NCI-H1930 (cell line): ENCODE data around the gene SLC9B1.
"Not testable (repeated sequence)": the region's sequence is repeated elsewhere in the genome, so short reads cannot be mapped to it uniquely, and the experiment has no call there.

Source experiments
- DNase-seq, 2 experiments: peaks; one replicate each; lab custom pipeline; 2025; lab: John Stamatoyannopoulos, UW

The SLC9B1 gene

DNA sequence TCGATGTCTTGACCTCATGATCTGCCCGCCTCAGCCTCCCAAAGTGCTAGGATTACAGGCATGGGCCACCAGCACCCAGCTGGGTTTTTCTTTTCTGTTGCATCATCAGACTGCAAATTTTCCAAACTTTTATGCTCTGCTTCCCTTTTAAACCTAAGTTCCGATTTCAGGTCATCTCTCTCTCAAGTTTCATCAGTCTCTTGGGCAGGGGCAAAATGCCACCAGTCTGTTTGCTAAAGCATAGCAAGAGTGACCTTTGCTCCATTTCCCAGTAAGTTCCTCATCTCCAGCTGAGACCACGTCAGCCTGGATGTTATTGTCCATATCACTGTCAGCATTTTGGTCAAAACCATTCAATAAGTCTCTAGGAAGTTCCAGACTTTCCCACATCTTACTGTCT lies 141.2 kb downstream of the SLC9B1 start:
- not testable (repeated sequence) for DNase-seq

DNA sequence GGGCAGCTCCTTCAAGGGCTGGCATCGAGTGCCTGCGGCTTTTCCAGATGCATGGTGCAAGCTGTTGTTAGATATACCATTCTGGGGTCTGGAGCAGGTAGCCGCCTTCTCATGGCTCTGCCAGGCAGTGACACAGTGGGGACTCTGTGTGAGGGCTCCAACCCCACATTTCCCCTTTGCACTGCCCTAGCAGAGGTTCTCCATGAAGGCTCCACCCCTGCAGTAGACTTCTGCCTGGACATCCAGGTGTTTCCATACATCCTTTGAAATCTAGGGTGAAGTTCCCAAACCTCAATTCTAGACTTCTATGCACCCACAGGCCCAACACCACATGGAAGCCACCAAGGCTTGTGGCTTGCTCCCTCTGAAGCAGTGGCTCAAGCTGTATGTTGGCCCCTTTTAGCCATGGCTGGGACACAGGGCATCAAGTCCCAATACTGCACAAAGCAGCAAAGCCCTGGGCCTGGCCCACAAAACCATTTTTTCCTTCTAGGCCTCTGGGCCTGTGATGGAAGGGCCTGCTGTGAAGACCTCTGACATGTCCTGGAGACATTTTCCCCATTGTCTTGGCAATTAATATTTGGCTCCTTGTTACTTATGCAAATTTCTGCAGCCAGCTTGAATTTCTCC lies 141.9 kb downstream of the SLC9B1 start:
- not testable (repeated sequence) for DNase-seq

DNA sequence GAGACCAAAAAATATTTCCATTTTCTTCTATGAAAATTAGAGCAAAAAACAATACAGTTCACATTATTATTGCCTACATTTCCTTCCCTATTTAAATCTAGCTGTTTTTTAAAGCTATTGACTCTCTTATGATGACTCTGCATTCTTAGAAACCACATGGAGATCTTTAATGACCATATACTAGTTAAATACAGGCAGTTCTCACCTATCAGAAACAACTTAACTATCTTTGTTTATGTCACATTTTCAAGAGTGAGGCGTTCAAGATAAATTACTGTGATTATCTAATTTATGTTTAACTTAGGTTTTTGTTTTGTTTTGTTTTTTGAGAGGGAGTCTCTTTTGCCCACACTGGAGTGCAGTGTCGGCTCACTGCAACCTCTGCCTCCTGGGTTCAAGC lies 147.7 kb downstream of the SLC9B1 start:
- DNase-seq = no peak

DNA sequence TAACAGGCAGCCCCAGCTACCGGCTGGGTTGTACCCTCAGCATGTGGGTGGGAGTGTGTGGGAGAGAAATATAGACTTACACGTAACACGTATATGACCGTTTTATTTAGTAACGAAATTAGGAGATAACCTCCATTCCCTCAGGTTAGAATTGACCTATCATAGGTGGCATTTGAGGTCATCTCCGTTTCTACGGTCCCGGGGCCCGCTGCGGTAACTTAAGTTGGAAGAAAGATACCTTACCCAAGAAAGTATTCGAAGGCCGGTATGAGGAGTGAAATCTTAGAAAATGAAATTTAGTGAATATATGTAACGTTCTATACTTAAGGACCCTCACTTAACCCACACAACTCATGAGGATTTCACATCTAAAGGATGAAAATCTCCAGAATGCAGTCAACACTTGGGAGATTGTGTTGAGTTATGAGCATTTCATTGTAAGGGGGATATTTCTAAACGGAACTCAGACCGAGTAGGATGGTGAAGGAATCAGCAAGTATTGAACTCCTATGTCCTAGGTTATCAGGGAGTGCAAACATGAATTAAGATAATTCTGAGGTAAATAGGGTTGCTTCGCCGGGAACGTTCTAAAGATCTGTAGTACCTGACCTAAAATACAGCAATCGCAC lies 149.8 kb downstream of the SLC9B1 start:
- peak in 1 of 2 experiments; percentile 48 for DNase-seq

DNA sequence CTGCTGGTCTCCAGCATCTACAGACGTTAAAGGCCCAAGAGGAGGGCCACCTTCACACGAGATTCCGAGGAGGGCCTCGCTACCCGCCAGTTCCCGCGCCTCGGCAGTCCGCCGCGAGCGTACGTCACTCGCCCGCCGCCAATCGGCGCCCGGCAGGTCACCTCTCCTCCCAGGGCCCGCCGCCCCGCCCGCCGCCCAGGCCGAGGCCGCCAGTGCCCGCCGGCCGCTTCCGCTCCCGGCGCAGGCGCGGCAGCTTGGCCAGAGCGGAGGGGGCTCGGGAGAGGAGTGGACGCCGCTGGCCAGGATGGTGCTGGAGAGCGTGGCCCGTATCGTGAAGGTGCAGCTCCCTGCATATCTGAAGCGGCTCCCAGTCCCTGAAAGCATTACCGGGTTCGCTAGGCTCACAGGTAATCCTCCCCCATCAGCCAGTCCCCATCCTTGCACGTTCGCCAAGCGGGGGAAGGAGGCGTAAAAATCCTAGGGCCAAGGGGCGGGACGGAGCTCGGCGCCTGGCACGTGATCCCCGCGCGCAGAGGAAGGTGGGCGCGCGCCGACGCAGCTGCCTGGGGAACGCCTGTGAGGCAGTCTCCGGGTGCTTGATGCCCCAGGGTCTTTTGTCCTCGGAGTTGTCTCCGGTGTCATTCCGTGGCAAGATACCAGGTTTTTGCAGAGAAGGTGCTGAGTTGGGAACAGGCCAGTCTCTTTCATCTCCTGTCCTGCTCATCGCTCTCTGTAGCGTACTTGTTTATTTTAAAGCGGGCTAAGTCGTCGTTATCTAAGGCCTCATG lies 150.5 kb downstream of the SLC9B1 start, which contains the start of gene CISD2:
Gene CISD2 (plus strand): TSS at position 212 of the 788 bp plus-strand sequence. CDS start 93 bp downstream, at position 305.
- peak; percentile 84 to 88 for DNase-seq

DNA sequence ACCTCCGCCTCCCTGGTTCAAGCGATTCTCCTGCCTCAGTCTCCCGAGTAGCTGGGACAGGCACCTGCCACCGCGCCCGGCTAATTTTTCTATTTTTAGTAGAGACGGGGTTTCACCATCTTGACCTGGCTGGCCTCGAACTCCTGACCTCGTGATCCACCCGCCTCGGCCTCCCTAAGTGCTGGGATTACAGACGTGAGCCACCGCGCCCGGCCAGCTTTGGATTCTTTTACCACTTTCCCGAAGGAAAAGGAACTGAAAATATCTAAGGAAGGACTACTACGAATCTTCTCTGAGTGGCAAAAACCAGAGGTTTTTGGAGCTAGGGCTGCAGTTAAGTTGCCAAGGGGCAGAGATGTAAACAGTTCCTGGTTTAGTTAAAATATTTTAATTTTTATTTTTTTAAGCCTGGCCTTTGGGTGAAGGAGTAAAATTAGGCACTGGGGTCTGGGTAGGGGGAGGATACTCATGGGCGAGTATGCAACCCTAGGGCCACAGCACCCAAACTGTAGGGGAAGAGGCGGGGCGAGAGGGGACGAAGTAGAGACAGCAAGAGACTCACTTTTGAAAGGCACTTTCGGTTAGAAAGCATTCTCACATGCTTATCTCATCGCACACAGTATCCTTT lies 151.2 kb downstream of the SLC9B1 start:
- no peak for DNase-seq

DNA sequence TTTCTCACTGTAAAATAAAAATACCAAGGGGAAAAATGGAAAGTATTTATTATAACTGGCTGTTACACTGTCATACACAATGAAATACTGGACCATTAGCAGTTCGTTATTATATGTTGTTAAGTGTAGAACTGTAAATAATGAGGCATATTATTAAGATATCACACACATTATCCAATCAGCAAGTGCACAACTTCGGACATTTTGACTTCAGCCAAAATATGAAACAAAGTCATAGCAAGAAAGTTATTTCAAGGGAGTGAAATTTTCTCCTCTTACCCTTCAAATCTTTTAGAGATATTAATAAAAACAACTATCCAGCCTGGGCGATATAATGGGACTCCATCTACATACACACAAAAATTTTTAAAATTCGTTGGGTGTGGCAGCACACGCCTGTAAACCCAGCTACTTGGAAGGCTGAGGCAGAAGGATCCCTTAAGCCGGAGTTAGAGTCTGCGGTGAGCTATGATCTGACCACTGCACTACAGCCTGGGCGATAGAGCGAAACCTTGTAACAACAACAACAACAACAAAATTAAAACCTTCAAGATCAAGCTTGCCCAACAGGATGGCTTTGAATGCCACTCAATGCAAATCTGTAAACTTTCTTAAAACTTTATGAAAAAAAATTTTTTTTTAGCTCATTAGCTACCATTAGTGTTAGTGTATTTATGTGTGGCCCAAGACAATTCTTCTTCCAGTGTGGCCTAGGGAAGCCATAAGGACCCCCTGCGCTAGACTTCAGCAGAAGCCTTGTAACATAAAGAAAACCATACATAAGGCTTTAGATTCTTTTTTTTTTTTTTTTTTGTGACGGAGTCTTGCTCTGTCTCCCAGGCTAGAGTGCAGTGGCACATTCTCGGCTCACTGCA lies 152.0 kb downstream of the SLC9B1 start:
- no peak for DNase-seq

DNA sequence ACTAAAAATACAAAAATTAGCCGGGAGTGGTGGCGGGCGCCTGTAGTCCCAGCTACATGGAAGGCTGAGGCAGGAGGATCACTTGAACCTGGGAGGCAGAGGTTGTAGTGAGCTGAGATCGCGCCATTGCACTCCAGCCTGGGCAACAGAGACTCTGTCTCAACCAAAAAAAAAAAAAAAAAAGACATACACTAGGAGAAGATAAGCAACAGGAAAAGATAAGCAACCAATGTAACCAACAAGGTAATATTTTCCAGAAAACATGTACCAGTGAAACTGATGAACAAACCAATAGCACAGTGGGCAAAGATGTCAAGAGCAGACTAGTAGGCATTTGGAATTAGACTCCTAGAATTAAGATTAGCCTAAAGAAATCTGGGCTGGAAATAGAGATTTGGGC lies 154.2 kb downstream of the SLC9B1 start:
- not testable (repeated sequence) for DNase-seq

DNA sequence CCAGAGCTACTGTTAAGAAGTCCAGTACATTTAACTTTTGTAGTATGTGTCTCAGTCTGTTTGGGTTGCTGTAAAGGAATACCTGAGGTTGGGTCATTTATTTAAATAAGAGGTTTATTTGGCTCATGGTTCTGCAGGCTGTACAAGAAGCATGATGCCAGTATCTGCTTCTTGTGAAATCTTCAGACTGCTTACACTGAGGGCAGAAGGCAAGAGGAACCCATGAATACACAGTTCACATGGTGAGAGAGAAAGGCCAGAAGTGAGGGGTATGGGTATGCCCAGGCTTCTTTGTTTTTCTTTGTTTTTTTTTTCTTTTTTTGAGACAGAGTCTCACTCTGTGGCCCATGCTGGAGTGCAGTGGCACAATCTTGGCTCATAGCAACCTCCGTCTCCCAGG lies 156.8 kb downstream of the SLC9B1 start:
- no peak for DNase-seq

DNA sequence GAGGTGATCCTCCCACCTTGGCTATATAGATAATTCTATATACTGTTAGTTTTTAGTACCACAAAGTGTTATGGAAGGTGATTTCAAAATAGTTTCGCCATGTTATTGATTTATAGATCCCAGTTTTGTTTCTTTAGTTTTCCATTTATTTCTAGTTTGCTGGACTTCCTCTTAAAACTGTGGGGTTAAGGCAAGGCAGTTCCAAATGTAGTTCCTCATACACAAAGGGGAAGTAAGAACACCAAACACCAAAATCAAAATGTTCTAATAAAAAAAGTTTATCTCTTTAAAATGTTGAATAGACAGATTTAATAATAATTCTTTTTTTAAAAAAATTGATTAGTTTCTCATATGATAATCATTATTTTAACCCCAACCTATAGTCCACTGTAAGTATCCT lies 157.5 kb downstream of the SLC9B1 start:
- DNase-seq = no peak

DNA sequence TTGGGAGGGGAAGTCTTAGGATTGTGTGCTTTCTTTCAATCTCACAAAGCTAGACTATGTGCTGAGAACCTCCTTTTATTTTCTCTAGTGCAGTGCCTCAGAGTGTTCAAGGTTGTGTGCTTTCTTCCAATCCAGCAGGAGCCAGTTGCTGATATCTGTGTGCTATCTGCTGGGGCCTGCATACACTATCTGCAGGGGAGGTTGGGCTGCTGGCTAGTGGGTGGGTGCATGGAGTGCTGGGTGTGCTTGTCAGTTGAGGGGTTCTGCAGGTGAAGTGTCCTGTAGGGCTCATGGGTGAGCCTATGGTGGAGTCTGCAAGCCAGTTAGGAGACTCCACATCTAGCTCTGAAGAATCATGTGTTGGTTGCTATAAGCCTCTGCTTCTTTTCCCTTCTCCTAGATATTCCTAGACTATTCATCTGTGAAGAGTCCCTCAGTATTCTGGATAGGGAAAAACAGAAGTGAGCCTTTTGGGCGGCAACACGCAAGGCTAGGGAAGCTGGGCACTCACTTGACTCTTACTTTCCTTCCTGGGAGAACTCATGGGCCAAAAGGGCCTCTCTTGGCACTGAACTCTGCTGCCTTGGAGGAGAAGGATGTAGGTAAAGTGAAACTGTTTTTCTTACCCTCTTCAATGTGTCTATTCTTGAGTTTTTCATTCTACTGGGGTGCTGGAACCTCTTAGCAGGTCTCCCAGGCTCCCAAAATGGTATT lies 158.7 kb downstream of the SLC9B1 start:
- no peak for DNase-seq

DNA sequence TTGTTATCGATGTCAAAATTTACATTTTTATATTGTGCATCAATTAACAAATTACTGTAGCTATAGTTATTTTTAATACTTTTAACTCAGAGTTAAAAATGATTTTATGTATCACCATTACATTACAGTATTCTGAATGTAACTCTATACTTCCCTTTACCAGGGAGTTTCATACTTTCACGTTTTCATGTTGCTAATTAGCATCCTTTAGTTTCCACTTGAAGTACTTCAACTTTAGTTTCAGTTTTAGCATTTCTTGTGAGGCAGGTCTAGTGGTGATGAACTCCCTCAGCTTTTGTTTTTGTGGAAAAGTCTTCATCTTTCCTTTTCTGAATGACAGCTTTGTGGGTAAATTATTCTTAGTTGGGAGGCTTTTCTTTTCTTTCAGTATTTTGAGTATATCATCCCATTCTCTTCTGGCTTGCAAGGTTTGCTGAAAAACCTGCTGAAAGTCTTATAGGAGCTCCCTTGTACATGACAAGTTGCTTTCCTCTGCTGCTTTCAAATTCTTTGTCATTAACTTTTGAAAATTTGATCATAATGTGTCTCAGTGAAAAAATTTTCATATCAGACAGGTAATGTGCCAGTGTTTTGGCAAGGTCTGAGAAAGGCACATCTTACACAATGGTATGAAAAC lies 160.6 kb downstream of the SLC9B1 start:
- no peak for DNase-seq
